HepG2 (cell line): ENCODE measurements around the gene DOCK9.

ENCODE experiments used
- FOXM1 ChIP-seq: sonication (generic); formaldehyde crosslinking; IDR thresholded peaks from 2 replicates; pipeline ENCODE4 v1.5.0; 2020; ENCODE audit warnings: missing genetic modification reagents
- IRF2 ChIP-seq: IDR thresholded peaks from 2 replicates; pipeline ENCODE4 v1.6.1; 2018; ENCODE audit warnings: missing genetic modification reagents, missing compliant biosample characterization
- POLR2A ChIP-seq, 2 experiments: IDR thresholded peaks; 2 replicates each; pipeline ENCODE4 v1.6.1; 2011; ENCODE audit warnings: low read depth in 2 of 2, low read length in 2 of 2, mild to moderate bottlenecking in 1 of 2, moderate library complexity in 1 of 2; ENCODE audit not compliant: insufficient read depth in 1 of 2
- RCOR2 ChIP-seq: IDR thresholded peaks from 2 replicates; pipeline ENCODE4 v1.6.1; 2016; ENCODE audit warnings: missing biosample characterization, missing genetic modification reagents
- RFX5 ChIP-seq: IDR thresholded peaks from 2 replicates; pipeline ENCODE4 v1.6.1; 2011; ENCODE audit warnings: low read depth, low read length, improper control_type of control experiment
- ZMYM2 ChIP-seq: sonication (generic); formaldehyde crosslinking; IDR thresholded peaks from 2 replicates; pipeline ENCODE4 v1.8.0; 2022; ENCODE audit warnings: mild to moderate bottlenecking, missing genetic modification reagents
- TF ChIP-seq, protein P1 (sequence below): sonication (generic); formaldehyde crosslinking; IDR thresholded peaks from 2 replicates; pipeline ENCODE4 v1.5.0; 2020; ENCODE audit warnings: mild to moderate bottlenecking, missing genetic modification reagents, moderate library complexity
- TF ChIP-seq, protein P2 (sequence below): IDR thresholded peaks from 2 replicates; pipeline ENCODE4 v1.6.1; 2016; ENCODE audit warnings: low read depth, control low read depth

DNA sequence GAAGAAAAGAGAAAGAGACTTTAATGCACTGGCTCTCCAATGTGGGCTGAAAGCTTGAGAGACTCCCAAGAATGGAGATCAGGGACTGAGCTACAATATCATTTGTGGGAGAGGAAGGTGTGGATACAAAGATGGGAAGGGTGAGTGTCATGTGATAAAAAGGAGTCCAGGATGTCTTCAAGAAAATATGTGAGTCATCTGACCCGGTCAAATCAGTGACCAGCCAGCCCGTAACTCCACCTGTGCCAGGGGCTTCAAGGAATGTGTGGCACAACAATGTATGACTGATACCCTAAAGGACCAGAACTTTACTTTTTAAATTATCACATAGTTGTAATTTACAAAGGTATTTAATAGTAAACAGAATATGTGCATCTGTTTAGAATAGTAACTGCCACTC, 97.2 kb downstream of the DOCK9 start:
- TF ChIP-seq RCOR2 (CRISPR knock-in tag) = no peak
- TF ChIP-seq, protein P1, sequence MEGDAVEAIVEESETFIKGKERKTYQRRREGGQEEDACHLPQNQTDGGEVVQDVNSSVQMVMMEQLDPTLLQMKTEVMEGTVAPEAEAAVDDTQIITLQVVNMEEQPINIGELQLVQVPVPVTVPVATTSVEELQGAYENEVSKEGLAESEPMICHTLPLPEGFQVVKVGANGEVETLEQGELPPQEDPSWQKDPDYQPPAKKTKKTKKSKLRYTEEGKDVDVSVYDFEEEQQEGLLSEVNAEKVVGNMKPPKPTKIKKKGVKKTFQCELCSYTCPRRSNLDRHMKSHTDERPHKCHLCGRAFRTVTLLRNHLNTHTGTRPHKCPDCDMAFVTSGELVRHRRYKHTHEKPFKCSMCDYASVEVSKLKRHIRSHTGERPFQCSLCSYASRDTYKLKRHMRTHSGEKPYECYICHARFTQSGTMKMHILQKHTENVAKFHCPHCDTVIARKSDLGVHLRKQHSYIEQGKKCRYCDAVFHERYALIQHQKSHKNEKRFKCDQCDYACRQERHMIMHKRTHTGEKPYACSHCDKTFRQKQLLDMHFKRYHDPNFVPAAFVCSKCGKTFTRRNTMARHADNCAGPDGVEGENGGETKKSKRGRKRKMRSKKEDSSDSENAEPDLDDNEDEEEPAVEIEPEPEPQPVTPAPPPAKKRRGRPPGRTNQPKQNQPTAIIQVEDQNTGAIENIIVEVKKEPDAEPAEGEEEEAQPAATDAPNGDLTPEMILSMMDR (CRISPR knock-in tag) = no peak
- TF ChIP-seq RFX5 = no peak
- TF ChIP-seq IRF2 (CRISPR knock-in tag) = no peak
- TF ChIP-seq, protein P2, sequence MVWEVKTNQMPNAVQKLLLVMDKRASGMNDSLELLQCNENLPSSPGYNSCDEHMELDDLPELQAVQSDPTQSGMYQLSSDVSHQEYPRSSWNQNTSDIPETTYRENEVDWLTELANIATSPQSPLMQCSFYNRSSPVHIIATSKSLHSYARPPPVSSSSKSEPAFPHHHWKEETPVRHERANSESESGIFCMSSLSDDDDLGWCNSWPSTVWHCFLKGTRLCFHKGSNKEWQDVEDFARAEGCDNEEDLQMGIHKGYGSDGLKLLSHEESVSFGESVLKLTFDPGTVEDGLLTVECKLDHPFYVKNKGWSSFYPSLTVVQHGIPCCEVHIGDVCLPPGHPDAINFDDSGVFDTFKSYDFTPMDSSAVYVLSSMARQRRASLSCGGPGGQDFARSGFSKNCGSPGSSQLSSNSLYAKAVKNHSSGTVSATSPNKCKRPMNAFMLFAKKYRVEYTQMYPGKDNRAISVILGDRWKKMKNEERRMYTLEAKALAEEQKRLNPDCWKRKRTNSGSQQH (CRISPR knock-in tag) = no peak
- TF ChIP-seq POLR2A (IDR thresholded peaks at IDR 0.05; ENCODE audit: insufficient read depth in 1 of 2, low read depth in 2 of 2, low read length in 2 of 2) = no peak
- TF ChIP-seq ZMYM2 (CRISPR knock-in tag) = no peak
- TF ChIP-seq FOXM1 (CRISPR knock-in tag) = no peak
